ENCODE measurements around the gene BIN1.

The BIN1 gene

DNA sequence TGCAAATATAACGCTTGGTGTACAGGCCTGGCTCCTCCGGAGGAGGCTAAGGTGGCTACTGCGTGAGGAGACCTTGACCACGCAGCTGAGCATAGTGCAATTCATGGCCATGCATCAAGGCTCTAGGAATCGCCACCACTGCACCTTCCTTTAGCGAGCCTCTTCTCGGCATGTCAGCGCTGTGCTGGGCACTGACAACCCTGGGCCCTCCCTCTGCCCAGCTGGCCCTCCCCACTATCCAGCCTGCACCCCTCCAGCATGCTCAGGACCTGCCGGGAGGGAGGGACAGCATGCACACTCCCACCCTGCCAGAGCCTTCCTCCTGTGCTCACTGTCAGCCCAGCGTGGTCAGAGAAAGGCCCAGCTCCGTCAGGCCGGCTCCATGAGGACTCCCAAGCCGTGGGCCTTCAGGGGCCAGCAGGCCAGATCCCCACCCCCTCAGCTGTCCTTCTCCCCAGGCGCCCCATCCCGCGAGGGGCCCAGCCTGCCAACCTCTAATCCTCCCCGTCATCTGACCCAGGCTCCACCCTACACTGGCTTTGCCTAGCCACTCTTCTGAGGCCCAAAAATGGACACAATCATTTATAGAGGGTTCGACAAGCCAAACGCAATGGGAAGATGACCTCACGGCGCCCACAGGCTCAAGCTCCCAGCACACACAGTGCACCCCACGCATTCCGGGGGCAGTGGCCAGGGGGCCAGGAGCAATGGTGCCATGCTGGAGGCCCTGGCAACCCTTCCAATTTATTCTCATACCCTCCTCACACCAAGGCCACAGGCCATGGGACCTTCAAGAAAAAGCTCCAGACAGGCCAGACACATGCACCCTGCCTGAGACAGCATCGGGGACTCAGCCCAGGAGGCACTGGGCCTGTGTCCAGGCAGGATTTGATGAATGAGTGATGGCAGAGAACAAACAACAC lies 3.5 kb downstream of the BIN1 start:
- DNase-seq = no peak

DNA sequence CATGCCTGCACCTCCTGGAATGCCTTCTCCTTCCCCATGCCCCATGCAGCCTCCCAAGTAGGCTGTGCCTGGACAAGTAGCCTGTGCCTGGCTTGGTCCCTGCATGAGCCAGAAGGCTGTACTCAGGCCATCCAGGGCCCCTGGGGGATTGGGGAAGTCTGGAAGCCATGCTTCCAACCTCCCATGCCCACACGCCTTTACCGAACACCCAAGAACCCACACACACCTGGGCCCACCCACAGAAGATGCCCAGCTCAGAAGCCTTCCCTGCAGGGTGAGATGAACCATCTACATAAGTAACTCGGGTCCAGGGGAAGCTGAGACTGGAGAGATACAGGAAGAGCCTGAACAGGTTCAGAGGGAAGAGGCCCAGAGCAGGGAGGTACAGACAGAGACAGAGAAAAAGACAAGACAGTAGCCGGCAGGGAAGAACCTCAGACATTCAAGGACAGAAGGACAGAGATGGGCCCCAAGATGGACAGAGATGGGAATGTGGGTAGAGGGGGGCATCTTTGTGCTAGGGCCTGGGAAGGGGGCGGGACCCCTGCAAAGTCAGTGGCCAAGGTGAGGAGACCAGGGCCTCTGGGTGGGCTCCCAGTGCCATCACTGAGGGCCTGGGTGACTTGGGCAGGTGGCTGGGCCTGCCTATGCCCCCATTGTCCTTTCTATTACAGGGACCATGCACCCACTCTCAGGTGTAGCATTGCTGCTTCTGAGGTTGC lies 4.3 kb downstream of the BIN1 start:
- no peak for DNase-seq

DNA sequence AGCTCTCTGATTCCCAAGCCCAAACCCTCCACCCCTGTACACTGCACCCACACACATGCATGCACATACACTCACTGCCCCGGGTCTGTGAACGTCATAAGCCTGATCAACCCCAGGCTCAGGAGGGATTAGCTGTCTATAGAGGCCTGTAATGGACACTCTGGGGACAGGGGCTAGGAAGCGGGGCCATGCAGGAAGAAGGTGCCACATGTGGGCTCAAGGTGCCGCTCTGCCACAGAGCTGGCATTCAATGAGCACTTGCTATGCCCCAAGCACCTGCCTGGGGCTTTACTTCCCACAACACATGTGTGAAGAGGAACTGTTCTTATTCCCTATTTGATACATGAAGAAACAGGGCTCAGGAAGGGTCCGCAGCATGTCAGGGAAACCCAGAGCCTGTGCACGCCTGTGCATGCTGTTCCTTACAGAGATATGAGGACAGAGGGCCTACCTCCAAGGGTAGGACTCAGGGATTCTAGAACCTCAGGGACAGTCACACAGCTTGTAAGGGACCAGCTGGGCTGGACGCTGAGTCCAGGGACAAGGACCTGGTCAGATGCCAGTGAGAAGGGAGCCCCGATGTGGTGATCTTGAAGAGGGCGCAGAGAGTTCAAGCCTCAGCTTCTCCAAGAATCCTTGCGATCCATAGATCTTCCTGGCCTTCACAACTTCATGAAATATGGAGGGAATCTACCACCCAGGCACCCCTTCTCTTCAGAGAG lies 5.0 kb downstream of the BIN1 start:
- no peak for DNase-seq

DNA sequence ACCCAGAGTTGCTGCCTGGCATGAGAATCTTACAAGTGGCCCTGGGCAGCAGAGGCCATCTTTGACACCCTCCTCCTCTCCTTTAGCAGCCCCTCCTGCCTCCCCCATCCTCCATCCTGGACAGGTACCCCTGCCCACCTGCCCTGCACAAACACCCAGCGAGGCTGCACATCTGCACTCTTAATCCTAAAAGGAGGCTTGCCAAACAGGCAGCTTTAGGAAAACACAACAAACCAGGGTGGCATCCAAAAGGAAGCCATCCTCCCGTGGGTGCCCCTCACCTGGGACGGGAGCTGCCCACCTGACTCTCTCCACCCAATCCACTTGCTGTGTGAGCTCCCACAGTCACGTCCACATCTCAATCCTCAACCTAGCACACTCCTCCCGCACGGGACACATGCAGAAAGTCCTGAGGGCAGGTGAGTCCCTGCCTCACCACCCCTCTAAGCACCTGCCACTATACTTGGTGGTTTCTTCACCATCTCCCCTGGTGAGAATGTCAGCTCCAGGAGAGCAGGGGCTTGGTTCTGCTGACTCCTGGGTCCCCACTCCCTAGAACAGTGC lies 5.8 kb downstream of the BIN1 start:
- DNase-seq = no peak

DNA sequence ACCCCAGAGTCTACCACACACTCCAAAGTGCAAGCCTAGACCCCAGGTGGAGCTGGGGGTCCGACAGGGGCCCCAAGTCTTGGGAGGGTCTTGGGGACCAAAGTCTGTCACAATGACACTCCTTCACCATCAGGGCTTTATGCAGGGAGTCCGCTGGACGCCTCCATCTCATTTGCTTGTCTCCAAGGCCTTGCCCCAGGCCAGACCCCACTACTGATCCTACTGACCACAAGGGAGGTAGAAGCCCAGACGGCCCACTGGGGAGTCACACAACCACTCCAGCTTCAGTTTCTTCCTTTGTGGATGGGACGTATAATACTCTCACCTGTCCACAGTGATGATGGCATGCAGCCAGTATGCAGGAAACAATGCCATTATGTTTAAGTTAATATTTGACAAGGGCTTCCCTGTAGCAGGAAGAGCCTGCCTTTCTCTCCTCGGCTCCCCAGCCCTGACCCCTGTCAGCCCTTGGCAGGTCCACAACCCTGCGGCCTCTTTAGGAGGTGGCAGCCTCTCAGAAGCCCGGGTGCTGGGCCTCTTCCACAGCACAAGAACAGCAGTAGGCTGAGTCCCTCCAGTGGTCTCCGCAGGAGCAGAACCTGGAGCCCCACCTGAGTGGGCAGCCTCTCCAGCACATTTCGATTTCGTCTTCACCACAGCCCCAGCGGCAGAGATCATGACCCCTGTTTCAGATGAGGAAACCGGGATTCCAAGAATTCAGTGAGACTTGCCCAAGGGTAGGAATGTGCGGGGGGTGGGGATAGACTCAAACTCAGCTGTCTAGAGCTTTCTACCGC lies 6.5 kb downstream of the BIN1 start:
- no peak for DNase-seq

DNA sequence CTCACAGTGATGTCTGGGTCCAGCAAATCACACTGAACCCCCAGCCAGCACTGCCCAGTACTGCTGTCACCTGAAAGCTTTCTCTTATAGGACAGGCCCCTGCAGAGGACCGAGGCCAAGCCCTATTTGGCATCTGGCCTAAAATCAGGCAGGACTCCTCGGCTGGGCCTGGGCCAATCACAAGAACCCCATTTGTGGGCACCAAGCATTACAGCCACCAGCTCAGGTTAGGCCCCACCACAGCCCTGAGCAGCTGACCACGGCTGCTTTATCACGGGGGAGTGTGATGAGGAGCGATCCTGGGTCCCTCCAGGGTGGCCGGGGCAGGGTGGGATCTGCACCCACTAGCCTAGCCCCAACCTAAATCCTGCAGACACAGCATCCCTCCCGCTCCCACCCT lies 8.2 kb downstream of the BIN1 start:
- DNase-seq = no peak

DNA sequence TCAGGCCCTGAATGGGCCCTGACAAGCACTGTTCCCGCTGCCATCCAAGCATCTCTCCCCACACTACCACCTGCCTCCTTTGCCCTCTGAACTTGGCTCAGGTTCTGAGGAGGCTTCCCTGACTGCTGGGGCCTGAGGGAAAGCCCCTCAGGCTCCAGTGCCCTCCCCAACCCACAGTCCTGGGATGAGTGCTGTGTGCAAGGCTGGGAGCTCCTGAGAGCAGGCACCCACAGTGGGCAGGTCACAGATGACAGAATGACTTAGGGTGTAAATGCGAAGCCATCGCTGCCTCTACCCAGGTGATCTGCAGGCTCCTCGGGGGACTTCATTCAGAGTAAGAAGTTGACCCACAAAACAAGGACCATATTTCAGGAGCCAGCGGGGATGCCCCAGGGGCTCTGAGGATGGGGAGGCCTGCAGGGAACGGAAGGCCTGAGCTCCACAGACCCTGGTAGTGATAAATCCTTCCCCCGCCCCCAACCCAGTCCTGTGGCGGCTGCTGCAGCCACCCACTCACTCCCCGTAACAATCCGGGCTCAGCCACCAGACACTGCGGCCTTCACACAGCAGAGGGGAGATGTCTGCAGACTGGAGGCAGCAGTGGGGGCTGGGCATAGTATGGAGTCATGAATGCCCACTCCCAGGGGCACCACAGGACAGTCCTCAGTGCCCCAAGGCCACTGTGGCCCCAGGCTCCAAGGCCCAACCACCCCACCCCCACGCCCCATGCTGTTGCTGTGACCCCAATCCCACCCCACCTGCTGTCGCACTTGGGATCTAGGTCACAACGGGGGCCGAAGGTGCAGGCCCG lies 8.9 kb downstream of the BIN1 start:
- no peak for DNase-seq

DNA sequence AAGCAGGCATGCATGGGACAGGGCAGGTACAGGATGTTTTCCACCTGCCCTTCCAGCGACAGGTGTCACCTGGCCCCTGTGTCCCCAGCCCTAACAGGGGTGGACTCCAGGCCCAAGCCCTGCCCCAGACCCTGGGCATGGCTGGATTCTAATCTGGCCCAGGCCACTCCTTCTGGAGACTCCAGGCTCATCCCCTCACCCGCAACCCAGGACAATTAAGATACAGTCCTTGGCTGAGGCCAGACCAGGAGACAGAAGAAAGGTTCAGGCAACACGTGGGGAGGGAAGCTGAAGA lies 9.5 kb downstream of the BIN1 start:
- no peak for DNase-seq

DNA sequence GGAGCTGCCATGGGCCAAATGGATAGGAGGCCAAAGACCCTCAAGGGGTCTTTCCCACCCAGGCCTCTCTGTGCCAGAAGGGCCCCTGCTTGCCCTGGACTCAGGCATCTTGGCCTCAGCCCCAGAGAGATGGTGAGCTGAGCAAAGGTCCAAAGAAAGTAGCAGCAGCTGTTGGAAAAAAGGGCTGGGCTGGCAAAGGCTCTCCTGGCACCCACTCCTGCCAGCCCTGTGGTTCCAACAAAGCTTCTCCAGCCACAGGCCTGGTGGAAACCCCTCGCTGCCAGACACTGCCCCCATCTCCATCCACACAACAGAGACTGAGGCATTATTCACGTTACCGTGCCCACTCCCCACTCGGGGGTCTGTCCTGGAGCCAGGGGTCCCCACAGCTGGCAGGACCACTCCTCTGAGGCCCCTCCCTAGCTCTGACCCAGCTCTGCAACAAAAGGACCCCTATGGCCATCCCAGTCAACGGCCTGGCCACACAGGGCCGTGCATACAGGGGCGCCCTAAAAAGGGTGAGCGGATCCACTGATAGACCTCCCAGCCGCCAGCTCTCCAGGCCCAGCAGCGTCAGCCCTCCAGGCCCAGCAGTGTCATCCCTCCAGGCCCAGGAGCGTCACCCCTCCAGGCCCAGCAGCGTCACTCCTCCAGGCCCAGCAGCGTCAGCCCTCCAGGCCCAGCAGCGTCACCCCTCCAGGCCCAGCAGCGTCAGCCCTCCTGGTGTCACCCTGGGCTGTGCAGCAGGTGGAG lies 10.1 kb downstream of the BIN1 start:
- no peak for DNase-seq

DNA sequence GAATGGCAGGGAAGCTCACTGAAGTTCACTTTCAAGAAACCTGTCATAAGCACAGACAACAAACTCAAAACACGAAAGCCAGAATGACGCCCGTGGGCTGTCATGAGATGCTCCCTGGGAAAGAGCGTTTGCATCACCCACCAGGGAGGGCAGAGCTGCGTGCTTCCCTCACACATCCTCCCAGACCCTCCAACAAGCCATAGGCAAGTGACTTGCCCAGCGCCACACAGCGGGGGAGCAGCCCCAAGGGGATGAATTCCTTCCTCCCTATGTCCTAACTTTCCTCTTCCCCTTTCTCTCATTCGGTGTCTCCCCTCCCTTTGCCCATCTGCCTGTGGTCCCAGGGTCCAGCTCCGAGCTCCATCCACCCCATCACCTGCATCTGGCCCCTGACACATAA lies 10.7 kb downstream of the BIN1 start:
- DNase-seq = no peak

DNA sequence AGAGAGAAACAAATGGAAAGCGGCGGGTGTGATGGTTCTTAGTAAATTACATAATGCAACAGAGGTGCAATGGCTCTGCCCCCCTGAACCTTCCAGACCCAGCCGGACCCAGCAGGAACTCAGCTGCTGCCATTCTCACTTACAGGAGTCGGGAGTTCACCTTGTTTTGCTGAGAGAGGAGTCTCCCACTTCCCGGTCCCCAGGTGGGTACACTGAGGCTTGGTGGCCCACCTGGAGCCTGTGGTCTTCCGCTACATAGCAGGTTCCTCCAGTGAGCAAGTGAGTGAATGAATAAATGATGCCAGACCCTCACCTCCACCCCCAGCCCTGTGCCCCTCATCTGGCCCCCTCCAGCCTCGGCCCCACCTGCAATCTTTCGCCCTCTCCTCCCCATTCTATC lies 11.2 kb downstream of the BIN1 start:
- no peak for DNase-seq

DNA sequence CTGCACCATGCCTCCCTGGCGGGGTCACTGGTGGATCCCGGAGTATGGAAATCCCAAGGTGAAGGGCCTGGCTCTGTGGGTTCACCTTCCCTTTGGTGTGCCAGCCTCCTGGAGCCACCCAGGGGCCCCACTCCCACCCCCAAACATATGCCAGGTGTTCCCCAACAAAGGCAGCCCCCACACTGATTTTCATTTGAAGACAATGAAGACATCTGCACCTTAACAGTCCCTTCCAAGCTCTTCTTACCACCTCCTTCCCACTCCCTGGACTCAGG lies 11.7 kb downstream of the BIN1 start:
- DNase-seq = no peak

DNA sequence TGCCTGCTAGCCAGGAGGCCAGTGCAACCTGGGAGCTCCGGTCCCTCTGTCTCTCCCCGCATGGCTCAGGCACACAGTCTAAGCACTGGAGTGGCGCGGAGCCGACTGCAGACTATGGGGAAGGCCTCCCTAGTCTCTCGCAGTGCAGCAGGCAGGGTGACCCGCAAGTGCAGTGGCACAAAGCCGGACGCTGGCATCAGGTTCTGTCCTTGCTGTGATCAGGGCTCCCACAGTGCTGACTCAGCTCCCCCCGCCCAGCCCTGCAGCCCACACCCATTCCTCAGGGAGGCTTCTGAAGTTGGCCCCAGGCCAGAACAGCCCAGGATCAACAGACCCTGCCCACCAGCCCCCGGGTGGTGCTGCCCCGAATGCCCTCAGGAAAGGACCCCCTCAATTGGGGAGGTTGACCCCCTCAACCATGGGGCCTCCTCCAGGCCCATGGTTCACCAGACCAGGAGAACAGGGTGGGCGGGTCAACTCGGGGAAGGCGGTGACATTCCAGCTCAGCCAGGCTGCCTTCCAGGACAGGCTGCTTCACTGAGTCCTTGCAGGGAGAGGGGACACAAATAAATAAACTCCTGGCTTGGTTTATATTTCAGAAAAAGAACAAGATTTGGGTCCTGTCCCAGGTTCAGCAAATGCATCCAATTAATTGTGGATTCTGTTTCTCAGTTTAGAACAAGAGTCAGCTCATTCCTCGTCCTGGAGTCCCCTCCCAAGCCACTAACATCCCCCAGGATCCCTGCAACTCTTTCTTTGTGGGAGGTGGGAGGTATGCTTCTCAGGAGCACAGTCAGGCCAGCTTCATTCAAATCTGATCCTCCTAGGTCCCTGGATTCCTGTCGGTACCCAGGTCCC lies 12.2 kb downstream of the BIN1 start:
- no peak for DNase-seq

DNA sequence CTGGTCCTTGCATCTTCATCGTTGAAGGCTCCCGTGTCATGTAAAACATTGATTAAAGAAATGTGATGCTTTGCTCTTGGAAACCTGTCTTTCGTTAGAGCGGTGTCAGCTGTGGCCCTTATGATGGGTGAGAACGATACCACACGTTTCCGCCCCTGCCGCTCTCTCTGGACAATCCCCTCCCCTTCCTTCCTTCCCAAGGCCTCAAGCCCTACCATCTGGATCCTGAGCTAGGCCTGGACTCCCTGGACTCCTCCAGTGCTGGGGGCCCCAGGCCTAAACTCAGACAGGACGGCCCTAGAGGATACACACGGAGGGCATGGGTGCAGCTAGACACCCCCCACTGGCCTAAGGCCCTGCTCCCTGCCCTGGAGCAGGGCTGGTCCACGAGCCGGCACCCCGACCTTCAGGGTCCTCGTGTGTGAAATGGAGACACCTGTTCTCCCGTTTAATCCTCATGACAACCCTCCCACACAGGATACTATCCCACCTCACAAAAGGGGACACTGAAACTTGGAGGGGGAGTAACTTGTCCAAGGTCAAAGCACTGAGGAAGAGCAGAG lies 13.2 kb downstream of the BIN1 start:
- DNase-seq = no peak

DNA sequence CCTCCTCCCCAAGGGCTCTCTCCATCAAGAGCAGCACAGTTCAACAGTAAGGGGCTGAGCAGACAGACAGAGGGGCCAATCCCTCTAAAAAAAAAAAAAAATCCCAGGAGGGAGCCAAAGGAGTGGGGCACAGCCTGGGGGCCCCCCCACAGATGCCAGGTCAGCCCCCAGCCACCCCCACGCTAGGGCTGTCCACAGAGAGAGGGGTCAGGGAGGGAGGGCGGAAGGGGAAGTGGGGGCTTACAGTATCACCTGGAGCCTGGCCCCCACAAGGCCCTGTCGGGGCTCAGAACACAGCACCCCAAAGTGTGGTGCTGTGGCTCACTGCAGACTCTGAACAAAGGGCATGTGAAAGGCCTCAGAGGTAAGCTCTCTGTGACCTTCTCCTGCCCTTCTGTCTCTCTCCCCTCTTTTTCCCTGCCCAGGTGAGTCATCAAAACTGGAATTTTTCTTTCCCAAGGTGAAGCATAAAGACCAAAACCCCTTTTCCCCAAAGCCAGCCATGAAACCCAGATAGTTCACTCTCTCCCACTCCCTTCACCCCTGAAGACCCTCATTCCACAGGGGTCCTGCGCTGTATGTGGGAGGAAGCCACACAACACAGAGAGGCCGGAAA lies 13.9 kb downstream of the BIN1 start:
- DNase-seq = no peak

DNA sequence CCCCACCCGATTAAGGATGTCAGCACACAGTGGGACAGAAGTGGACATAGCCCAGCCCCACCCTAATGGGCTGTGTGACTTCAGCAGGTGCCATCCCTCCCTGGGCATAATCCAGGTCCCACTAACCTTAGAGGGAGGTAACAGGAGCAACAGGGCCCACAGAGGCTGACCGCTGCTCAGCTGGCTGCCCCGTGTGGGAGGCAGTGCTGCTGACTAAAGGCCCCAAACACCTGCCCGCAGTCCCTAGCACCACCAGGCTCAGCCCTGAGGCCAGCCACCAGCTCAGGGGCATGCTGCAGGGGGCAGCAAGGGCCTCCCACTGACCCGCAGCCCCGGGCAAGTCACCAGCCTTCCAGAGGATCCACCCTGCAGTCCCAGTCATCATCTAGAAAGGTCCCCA lies 14.6 kb downstream of the BIN1 start:
- no peak for DNase-seq

DNA sequence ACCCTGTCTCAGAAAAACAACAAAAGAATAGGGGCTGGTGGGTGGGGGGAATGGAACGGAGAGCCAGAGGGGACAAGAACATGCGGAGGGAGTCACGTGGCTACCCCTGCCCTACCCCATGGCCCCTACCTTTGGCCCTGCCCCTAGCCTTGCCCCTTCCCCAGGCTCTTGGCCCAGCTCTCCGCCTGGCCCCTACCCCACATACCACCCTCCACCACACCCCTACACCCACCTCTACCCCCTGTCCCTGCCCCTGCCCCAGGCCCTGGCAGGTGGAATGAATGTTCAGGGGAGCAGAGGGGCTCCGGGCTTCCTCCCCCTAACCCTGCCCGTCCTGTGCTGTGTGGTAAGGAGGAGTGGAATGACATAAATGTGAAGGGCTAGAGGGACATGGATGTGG lies 15.1 kb downstream of the BIN1 start:
- no peak for DNase-seq

DNA sequence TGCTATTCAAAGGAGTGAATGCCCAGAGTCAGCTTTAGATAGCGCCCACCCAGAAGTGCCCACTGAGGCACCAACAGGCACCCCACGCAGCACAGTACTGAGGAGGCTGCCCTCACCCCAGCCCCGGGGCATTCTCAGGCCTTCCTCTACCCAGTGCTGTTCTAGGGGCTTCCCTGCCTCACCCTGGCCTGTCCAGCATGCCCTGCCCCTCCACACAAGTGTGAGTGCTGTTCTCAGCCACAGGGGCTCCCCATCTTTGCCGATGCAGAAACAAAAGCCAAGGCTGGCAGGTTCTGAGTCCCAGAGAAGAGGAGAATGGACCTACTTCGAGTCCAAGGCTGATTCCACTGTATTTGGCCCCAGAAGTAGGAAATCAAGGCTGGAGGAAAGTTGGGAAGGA lies 15.8 kb downstream of the BIN1 start:
- no peak for DNase-seq

DNA sequence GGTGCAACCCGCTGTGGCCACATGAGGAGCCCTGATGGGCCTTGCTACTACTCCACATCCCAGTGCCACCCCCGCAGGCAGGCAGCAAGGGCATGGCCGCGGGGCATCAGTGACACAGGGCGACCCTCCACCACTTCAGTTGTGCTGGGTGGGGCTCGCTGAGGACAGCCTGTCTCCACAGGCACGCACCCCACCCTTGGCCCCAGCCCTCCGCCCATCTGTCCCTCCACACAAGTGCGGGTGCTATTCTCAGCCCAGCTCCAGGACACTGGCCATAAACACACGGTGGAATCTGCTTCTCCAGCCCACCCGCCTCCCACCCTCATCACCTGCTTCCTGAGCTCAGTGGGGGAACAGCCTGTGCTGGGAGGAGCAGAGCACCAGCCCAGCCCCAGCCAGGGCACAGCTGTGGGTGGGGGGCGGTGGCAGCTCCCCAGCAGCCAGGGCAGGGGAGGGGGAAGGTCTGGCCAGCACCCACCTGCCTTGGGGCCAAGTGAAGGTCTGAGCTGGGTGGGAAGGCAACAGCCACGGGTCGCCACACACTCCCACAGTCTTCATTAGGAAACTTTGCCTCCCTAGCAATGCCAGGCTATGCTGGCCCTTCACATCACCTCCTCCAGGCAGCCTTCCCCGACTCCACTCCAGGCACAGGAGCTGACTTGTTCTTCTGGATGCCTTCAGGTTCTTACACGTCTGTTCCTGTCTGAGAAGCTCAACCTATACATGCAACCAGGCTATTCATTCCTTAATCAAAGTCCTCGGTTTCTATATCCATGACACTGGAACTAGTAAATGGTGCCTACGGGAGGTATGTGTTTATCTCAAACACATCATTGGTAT lies 16.5 kb downstream of the BIN1 start:
- DNase-seq = no peak

All from CD4-positive, alpha-beta T cell treated with Interleukin-12 subunit alpha and Interleukin-12 subunit beta, for 1 hour (primary cell).